GM19035 (cell line): ENCODE results near the gene MGRN1.

Source experiments
- ATAC-seq: cut with Tn5 transposase; IDR thresholded peaks from one replicate; pipeline ENCODE4 v1.9.1; 2021; ENCODE audit not compliant: unreplicated experiment

The MGRN1 gene

GRCh38 chr16:4603624-4604170 lies 20.9 kb upstream of the MGRN1 start:
- no peak for ATAC-seq

DNA sequence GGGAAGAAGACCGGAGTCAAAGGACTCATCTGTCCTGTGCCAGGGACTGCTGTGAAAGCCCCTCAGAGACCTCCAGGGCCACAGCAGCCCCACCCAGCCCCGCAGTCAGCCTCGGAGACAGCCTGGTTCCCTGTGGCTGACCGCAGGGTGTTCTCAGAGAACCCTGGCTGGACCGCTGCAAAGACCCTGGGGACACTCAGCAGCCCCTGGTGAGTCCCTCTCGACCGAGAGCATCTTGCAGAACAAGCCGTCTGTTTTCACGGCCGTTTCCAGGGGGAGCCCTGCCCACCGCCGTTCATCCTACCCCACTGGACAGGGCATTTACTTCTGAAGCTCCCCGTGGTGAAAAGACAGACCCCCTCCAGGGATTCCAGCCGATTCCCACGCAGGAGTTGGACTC lies 20.2 kb upstream of the MGRN1 start:
- ATAC-seq: no peak

DNA sequence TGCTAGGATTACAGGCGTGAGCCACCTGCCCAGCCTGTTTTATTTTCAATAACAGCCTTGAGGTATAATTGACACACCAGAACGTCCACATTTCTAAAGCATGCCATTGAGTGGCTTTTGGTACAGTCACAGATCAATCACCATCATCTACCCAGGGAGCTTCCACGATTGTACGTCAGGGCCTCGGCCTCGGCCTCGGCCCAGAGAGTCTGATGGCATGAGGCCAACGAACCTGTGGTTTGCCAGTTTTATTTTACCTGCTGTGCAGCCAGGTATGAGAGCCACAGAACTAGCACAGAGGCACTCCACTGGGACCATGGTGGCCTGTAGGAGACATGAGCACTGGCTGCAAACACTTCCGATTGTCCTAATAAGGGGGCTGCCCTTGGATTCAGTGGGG lies 18.3 kb upstream of the MGRN1 start:
- ATAC-seq: no peak

DNA sequence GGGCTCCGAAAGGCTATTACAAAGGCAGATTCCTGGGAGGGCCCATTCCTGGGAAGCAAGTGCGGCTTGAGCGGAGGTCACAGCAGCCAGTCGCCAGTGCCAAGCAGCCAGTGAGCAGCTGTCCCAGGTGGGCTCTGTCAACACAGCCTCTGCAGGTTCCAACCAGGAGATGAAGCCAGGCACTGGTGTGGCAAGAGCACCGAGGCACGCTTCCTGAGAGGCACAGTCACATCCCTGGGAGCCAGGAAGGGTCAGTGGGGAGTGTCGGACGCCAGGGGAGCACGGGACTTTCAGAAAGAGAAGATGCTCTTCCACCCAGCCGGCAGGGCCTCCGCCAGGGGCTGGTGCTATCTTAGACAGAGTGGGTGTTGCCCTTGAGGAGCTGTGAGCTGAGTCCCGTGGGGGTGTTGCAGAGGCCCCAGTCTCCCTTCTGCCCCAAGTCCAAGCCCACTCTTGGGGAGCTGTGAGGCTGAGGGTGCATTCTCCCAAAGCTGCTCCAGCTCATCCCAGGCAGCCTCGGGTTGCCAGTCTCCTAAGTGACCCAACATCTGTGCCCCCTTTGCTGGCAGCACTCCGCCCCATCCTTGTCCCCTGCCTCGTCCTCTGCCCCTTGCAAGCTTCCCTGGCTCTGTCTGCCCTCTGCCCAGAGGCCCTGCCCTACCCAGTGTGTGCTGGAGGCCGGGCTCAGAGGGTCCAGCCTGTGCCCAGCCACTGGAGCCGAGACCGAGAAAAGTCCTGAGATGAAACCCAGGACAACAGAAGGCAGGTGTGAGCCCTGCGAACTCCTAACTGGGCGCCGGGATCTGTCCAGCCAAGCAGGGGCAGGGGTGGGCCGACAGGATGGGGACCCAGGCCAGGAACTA lies 16.6 kb upstream of the MGRN1 start:
- ATAC-seq: no peak

GRCh38 chr16:4608704-4608980 lies 16.0 kb upstream of the MGRN1 start:
- ATAC-seq: no peak

DNA sequence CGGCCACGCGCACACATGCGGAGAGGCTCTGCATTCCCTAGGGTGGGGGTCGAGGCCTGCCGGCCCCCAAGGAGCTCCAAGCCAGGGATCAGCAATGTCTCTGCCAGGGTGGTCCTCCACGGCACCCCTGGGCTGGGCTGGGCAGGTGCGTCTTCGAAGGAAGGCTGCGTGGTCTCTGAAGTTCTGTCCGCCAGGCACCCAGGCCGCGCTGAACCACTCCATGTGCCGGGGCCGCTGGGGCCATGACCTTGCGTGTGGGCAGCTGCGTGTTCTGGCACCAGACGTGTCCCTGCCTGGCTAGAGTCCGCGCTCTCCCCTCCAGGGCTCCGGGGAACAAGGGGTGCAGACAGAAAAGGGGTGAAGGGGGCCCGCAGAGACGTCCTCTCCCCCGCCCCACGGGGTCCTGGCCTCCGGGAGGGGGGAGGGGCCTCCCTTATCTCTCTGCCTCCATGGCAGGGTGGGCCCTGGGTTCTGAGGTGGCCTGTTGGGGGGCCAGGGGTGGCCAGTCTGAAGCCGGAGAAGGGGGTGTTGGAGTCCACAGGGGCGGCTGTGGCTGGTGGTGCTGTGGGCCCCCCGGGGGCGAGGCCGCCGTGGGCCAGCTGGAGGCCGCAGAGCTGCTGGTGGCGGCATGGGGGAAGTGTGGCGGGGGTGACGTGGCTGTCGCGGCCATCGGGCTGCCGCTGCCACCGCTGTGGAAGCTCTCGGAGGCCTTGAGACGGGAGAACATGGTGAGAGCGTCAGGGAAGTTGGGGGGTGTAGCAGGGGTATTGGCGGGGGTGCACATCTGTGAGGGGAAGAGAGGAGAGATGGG lies 15.2 kb upstream of the MGRN1 start:
- no peak for ATAC-seq

DNA sequence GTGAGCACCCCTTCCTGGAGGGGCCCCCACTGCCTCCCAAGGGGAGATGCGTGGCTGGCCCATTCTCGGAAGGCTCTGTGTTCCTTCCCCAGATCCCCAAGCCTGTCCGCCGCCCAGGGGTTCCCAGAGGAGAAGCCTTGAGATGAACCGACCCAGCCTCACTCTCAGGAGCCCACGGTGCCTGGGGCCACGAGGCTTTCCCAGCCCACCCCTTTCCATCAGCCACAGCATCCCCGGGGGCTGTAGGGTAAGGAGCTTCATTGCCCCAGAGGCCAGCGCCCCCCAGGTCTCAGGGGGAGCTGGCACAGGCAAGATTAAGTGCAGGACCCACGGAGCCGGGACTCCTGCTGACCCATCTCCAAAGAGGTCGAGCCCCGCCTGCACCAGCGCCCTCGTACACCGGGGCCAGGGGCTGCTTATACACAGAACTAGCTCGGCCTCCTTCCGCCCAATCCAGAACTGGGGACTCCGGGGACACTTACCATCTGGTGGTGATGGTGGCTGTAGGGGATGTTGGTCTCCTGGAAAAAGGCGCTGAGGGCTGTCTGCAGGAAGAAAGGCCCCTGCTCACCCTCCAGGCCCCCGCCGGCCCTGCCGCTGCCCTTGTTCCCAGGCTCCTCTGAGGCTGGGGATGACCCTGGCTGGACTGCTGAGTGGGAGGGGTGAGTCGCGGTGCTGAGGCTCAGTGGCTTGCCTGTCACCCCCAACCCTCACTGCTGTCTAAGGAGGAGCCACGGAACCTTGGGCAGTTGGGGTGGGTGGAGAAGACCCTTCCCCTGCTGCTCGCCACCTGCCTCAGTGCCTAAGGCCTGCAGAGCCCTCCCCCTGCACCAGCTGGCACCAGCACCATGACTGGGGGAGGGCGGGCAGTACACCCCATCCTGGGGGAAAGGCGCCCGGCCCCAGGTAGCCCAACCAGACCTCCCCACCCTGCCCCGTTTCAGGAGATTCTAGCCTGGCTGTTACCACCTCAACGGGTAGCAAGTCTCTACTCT lies 14.3 kb upstream of the MGRN1 start:
- ATAC-seq: no peak

GRCh38 chr16:4611337-4612021 lies 13.1 kb upstream of the MGRN1 start:
- ATAC-seq: no peak

GRCh38 chr16:4612474-4612931 lies 12.1 kb upstream of the MGRN1 start:
- ATAC-seq: no peak

DNA sequence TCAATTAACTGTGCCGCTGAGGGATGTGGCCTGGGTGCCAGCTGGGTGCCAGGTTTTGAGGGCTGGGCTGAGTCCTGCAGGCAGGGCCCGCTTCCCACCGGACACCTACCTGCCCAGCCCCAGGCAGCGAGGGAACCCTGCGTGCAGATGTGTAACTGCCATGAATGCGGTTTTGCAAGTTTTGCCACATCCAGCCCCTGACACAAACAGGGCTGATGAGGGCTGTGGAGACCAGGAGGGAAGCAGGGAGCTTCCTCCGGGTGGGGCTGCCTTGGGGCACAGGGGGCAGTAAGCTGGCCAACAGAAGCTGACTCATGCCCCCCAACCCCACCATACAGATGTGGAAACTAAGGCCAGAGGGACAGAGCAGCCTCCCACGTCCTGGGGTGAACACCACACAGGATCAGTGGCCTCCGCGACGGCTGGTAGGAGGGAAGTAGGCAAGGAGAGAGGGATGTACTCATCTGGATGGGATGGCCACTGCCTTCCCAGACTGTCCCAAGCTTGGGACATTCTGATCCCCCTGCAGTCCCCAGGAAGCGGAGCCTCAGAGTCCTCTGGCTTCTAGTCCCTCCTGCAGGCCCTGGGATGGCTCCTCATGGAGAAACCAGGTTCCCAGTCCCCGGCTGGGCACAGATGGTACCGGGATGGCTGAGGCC lies 11.5 kb upstream of the MGRN1 start:
- no peak for ATAC-seq

- no peak for ATAC-seq
These were observed 10.7 kb upstream of the MGRN1 start for GRCh38 chr16:4613636-4614570.

DNA sequence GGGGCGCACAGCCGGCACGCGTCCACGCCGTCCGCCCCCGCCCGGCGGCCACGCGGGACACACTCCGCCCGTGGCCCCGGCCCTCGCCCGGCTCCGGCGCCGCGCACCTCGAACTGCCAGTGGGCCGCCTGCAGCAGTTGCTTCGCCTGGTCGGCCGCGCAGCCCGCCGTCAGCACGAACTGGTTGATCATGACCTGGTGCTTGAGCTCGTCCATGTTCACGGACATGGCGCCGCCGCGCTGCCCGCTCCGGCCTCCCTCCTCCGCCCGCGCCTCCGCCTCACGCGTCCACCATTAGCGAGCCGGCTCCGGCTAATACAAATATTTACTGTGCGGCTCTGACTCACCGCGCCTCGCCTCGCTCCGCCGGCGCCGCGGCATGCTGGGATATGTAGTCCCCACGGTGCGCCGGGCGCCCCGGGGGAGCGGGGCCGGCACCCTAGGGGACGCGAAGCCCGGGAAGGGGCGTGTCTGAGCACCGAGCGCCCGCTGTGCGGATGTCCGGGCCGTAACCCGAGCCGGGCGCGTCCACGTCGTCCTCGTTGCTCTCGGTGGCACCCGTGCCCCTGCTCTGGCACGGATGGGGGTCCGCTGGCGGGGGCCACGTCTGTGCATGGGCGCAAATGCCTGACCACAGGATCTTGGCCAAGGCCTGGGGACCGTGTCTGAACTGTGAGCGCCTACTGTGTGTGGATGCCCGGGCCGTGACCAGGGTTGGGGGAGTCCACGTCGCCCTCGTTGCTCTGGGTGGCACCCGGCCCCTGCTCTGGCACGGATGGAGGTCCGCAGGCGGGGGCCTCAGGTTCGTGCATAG lies 9.8 kb upstream of the MGRN1 start, which contains the start of gene UBALD1:
UBALD1 (minus strand) TSS at position 318 of the 813 bp plus-strand sequence; CDS start at position 227, 91 bp downstream.
- peak; percentile 58 for ATAC-seq

DNA sequence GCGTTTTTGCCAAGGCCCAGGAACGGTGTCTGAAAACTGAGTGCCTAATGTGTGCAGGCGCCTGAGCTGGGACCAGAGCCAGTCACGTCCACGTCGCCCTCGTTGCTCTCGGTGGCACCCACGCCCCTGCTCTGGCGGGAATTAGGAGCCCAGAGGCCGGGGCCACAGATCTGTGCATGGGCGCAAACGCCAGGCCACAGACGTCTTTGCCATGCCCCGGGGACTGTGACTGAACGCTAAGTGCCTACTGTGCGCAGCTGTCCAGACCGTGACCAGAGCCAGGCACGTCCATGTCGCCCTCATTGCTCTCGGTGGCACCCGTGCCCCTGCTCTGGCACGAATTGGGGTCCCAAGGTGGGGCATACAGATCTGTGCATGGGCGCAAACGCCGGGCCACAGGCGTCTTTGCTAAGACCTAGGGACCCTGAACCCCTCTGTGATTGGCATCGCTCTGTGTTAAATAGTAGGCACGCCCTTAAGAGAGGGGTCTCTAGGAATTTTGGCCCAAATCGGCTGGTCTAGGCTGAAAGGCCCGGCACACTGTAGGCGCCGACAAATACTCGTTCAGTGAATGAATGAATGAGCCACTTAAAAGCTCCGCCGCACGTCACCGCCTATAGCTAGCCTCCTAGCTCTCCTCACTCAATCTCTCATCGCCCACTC lies 9.1 kb upstream of the MGRN1 start:
- ATAC-seq: no peak

DNA sequence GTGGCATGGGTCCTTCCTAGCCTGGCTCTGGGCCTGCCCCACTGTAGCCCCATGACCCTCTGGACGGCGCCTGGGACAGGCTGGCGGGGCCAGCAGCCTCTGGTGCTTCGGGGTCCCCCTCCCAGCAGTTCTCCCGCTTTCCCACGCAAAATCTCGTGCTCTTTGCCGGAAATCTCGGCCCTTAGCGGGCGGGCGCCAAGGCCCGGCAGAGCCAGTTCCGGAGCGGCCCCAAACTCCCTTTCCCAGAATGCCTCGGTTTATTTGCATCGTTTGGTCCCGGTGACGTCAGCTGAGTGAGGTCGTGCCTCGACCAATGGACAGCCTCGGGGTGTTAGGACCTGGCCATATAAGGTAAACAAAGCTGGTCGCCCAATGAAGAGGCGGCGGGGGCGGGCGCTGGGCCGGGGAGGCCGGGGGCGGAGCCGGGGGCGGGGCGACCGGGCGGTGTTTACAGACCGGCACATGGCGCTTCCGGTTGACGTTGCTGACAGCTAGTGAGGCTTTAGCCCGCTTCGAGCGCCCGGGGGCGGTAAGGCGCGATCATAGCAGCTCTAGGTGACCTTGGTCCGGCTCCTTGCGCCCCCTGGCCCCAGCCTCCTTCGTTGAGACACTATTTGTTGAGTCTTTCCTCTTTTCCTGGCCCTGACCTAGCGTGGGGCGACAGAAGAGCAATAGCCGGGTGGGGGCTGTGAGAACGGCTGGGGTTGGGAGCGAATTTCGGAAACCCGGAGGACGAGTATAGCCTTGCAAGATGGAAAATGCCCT lies 8.4 kb upstream of the MGRN1 start:
- peak; percentile 71 for ATAC-seq

- ATAC-seq: no peak
These were observed 6.7 kb upstream of the MGRN1 start for GRCh38 chr16:4617880-4618279.

- no peak for ATAC-seq
These were observed 5.8 kb upstream of the MGRN1 start for GRCh38 chr16:4618645-4619418.
